Activated CD4-positive, alpha-beta T cell treated with anti-CD3 and anti-CD28 coated beads, Interleukin-2, Interleukin-6, amounts not matched to agents 100 ng/mL and 50 ng/mL, durations not matched to agents 16 hours and 8 hours (primary cell): ENCODE data around the gene COMTD1.
A peak's percentile ranks its signal among the peaks of the same experiment; 100 is the strongest.
"Not testable (repeated sequence)": the region's sequence is repeated elsewhere in the genome, so short reads cannot be mapped to it uniquely, and the experiment has no call there.

Experiments
- DNase-seq: peaks from one replicate; pipeline ENCODE4 v3.0.0-alpha.2; 2020

The COMTD1 gene

DNA sequence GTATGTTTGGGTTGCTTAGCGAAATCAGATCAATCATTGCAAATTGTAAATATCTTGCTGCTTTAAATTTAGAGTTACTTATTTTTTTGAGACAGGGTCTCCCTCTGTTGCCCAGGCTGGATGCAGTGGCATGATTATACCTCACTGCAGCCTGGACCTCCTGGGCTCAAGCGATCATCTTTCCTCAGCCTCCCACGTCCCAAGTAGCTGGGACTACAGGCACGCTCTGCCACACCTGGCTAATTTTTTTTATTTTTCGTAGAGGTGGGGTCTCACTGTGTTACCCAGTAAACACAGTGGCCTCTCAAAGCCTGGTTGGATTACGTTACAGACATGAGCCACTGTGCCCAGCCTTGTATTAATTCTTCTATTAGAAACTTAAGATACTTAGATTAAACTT lies 23.4 kb downstream of the COMTD1 start:
- no peak for DNase-seq

DNA sequence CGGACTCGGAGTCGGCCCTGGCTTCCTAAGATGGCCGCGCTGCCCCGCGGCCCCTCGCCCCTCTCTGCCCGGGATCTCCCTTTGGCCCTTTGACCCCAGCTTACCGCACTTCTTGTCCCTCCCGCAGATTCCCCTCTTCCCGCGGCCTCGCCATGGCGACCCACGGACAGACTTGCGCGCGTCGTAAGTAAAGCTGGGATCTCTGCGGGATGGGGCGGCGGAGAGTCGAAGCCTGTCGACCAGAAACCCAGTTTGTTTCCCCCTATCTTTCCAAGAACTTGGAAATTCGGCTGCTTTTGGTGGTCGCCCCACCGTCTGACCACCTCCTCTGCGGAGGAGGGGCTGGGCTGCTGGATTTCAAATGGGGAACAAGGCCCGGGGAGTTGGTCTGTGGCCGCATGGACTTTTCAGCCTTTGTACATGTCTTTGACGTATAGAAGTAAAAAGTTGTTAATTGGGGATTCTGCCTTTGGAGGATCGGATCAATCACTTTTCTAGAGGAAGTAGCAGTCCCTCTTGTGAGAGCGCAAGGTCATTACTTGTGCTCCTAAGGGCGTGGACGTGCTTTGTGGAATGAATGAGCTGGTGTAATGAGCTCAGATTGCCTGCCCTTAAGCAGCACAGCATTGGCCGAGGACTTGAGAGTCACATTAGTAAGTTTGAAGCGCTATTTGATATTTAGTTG lies 24.6 kb downstream of the COMTD1 start:
- DNase-seq: peak; percentile 53

DNA sequence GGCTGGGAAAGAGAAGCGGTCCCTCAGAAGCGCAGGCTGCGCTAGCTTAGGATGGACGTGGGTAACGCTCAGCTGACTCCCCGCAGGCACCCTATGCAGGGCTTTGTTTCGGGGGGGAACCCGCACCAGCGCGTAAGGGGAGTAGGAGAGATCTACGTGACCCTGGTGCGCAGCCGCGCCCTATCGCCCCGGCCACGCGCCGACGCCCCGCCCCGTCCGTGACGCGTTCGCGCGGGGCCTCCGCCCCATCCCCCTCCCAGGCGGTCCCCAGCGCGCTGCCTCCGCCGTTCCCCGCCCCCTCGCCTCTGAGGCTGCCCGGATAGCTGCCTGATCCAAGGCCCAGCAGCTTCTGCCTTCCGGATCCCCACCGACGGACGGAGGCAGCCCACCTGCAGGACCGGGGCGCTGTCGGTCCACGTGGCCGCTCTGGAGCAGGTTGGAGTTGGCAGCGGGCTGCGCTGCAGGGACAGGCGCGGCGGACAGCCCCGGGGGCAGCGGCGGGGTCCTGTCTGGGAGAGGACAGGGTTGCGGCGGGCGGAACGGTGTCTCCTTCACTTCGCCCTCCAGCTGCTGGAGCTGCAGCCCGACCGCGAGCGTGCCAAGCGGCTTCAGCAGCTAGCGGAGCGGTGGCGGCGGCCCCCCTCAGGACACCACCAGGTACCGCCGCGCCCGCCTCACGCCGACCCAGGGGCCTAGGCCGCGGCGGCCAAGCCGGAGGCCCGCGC lies 25.3 kb downstream of the COMTD1 start, which contains the start of gene VDAC2:
VDAC2 (plus strand) TSS at position 515 of the 725 bp plus-strand sequence. CDS start 363 bp downstream, outside the sequence.
- DNase-seq: peak; percentile 96

DNA sequence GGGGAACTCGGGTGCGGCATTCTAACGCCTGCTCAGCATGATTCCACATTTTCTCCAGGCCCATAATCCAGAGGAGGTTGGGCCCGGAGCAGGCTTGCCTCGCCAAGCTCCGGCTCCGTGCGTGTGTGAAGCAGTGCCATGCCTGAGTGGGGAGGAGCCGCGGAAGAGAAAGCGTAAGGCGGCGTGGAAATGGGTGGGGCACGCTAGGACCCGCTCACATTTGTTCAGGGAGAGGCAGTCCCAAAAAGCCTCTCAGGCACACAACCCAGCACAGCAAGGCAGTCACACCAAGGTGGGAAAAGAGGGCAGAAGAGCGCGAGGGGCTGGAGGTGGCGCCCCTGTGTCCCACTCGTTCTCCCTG lies 25.9 kb downstream of the COMTD1 start:
- DNase-seq: peak; percentile 84

DNA sequence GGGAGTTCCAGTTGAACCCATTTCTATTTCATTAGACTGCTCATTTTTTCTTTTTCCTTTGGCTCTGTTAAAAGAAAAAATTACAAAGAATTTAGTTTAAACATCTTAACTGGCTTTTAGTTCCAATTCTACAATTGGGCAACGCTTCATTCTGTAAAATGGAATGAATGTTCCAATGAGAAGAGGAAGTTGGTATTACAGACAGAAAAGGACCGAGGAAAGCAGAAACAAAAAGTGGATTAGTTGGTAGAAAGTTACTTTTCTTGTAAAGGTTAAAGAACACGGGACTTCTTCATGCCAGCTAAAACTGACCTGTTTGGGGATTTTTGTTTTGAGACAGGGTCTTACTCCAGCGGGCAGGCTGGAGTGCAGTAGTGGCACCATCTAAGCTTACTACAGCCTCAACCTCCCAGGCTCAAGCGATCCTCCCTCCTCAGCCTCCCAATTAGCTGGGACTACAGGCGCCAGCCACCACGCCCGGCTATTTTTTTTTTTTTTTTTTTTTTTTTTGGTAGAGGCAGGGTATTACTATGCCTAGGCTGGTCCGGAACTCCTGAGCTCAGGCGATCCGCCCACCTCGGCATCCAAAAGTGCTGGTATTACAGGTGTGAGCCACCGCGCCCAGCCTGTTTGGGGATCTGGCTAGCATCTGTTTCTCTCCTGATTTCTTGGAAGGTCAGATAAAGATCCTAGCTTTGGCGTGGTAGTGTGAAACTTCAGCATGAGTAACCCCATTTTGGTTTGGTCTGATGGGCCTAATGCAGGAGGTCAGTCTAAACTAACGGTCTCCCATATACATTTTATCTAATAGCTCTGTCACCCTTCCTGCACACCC lies 26.5 kb downstream of the COMTD1 start:
- no peak for DNase-seq

DNA sequence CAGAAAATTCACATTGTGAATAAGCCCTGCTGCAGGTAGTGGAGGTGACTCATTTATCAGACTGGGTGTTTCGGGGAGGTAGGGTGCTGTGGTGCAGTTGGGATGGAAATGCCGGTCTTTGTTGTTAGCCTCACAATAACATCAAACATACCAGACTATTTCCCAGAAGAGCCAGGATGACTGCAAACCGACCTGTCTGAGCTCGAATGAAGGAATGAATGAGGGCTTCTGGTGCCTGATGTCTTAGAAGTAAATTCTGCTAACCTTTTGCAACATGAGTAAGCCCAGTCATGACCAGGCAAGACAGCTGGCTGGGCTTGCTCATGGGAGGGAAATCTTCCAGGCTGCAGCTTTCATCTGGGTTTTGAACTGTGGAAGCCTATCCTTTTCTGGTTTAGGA lies 27.6 kb downstream of the COMTD1 start:
- DNase-seq: peak; percentile 12

DNA sequence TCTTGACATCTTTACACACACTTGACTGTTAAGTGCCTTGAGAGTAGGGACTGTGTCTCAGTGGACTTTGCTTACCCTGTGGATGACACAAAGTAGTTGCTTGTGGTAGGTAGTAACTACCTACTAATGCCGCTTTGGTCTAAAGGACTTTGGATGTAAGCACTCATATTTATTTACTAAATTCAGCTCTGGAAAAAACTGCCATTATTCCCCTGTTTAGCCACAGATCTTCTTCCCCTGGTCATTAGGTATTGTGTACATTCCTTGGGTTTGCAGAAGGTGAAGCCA lies 28.0 kb downstream of the COMTD1 start:
- no peak for DNase-seq

DNA sequence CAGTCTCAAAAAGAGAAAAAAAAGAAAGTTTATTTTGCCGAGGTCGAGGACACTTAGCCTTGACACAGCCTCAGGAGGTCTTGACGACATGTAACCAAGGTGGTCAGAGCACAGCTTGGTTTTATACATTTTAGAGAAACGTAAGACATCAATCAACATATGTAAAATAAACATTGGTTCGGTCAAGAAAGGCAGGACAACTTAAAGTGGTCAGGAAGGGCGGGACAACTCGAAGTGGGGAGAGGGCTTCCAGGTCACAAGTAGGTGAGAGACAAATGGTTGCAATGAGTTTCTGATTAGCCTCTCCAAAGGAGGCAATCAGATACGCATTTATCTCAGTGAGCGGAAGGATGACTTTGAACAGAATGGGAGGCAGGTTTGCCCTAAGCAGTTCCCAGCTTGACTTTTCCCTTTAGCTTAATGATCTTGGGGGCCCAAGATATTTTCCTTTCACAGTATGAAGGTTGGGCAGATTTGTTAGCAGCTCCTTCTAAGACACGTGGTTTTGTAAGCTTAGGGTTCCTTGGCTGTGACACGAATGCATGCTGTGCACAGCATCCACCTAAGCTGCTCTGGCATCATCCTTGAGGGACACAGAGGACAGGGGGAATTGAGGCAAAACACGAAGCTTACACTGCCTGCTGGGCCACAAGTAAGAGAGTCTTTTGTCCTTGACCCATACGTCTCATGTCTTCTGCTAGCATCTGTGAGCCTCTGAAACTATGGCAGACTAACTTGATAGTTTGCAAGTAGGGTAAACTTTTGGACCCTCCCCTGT lies 28.5 kb downstream of the COMTD1 start:
- DNase-seq: no peak

DNA sequence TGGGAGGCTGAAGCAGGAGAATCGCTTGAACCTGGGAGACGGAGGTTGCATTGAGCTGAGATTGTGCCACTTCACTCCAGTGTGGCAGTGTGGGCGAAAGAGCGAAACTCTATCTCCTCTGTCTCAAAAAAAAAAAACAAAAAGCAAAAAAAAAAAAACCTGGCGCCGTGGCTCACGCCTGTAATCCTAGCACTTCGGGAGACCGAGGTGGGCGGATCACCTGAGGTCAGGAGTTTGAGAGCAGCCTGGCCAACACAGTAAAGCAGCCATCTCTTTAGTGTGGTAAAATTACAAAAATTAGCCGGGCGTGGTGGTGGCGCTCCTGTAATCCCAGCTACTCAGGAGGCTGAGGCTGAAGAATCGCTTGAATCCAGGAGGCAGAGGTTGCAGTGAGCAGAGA lies 29.1 kb downstream of the COMTD1 start:
- DNase-seq: not testable (repeated sequence)

DNA sequence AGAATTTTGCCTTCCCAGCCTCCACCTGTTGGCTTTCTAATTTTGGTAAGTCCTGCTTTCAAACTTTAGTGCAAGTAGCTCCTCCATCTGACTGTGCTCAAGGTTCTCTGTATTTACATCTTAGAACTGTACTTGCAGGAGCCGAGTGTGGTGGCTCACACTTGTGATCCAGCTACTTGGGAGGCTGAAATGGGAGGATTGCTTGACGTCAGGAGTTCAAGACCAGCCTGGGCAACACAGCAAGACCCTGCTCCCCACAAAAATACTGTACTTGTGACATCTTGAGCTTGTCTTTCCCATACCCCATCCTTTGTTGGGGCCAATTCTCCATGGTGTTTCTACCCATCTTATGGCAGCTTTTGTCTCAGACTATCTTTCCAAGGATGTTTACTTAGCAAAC lies 29.8 kb downstream of the COMTD1 start:
- DNase-seq: no peak

DNA sequence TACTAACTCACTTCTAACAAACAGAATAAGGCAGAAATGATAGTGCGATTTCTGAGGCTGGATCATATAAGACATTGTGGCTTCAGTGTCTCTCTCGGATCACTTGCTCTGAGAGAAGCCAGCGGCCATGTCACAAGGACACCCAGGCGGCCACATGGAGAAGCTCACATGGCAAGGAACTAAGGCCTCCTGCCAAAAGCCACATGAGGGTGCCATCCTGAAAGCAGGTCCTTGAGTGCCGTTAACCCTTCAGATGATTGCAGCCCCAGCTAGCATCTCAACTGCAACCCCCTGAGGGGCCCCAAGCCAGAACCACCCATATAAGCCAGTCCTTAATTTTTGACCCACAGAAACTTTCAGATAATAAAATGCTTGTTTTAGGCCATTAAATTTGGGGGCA lies 32.0 kb downstream of the COMTD1 start:
- DNase-seq: no peak

DNA sequence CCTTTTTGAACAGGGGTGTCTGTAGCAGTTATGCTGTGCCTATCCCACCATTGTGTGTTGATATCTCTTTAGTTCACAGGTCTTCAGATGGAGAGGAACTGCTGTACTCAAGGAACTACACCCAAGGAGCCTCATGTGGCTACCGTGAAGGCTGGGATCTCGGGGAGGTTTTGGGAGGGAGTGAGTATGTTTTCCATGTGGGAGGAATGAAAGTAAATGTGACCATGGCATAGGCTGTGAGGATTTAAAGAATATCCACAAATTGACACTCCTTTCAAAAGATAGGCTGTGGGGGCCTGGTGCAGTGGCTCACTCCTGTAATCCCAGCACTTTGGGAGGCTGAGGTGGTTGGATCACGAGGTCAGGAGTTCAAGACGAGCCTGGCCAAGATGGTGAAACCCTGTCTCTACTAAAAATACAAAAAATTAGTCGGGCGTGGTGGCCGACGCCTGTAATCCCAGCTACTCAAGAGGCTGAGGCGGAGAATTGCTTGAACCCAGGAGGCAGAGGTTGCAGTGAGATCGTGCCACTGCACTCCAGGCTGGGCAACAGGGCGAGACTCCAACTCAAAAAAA lies 32.6 kb downstream of the COMTD1 start:
- not testable (repeated sequence) for DNase-seq

DNA sequence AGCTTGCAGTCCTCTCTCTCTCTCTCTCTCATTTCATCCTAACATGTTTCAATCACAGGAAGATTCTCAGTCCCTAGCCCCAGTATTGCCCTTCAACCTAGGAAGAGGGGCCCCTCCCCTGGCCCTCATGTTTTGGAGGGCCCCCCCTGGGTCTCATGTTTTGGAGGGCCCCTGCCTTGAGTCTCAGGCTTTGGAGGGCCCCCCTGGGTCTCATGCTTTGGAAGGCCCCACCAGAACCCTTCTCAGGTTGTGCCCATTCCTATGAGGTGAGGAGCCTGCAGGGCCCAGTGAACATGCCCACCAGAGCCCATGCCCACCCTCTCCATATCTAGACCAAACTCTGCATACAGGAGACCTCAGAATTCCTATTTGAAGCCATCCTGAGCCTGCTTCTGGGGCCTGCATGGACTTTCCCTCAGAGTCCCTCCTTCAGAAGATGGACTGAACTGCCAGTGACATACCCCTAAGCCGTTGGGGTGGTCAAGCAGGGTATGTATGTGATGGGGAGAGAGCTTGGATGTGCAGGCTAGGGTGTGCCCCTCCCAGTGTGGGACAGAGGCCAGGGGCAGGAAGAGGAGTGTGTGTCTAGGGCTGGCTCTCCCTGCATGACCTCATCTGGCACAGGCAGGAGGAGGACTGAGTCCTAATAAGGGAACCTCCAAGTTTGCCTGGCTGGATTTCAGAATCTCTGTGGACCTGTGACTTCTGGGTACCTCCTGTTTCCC lies 33.3 kb downstream of the COMTD1 start:
- no peak for DNase-seq

DNA sequence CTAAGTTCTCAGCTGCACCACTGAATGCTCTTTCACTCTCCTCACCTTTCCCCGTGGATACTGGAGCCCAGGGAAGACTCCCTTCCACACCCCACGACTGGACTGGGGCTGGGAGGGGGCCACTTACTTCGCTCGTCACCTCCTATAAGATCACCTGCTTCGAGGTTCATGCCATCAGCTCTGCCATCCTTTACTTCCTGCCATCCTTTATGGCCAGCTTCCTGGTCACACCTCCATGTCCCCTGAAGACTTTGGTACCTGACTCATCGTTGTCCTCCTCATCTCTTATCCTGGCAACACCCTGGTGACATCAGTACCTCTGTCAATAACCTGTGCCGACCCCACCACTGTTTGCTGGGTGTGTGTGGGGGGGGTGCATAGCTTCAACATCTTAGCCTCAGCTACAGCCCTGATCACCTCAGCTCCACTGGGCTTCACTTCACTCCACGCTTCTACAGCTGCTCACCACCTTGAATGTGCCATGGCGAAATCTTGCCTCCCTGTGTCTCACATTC lies 33.9 kb downstream of the COMTD1 start:
- DNase-seq: no peak

DNA sequence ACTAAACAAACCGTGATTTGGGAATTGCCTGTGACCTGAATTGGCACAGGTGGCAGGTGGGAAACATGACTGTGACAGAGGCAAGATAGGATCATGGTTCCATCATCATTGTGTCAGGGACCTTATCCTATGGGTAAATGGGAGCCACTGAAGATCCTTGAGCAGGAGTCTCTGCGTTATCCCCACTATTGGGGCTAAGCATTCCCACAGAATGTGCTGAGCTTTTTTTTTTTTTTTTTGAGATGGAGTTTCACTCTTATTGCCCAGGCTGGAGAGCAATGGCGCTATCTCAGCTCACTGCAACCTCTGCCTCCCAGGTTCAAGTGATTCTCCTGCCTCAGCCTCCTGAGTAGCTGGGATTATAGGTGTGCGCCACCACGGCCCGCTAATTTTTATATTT lies 35.8 kb downstream of the COMTD1 start:
- DNase-seq: not testable (repeated sequence)

DNA sequence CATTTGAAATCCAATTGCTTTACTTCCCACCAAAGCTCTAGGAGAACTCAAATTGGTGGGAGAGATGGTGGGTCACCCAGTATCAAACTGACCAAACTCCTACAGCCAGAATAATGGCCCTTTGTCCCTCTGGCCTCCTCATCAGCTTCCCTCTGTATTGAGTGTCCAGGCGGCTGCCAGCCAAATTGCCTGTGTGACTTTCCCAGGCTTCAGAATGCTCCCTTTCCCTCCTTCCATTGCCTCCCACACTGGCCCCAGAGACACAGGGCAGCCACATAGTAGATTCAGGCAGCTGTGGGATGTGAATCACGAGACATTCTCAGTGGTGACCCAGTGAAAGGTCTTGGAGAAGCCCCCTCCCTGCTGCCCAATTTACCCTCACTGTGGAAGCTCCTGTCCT lies 37.9 kb downstream of the COMTD1 start:
- DNase-seq: no peak

DNA sequence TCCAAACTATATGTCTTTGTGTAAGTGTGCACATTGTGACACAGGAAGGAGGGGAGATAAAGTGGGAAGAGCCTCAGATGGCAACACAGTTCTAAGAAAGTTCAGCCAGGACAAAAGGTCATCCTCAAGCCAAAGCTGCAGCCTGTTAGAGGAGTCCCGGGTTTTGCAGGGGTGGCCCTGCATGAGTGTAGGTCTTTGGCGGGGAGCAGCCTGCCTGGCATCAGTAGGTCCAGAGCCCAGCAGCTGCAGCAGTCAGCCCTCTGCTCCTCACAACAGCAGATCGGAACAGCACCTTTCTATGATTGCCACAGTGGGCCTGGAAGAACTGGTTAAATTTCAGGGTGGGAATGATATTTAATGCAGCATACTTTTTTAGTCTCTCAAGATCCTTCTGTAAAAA lies 38.7 kb downstream of the COMTD1 start:
- no peak for DNase-seq

DNA sequence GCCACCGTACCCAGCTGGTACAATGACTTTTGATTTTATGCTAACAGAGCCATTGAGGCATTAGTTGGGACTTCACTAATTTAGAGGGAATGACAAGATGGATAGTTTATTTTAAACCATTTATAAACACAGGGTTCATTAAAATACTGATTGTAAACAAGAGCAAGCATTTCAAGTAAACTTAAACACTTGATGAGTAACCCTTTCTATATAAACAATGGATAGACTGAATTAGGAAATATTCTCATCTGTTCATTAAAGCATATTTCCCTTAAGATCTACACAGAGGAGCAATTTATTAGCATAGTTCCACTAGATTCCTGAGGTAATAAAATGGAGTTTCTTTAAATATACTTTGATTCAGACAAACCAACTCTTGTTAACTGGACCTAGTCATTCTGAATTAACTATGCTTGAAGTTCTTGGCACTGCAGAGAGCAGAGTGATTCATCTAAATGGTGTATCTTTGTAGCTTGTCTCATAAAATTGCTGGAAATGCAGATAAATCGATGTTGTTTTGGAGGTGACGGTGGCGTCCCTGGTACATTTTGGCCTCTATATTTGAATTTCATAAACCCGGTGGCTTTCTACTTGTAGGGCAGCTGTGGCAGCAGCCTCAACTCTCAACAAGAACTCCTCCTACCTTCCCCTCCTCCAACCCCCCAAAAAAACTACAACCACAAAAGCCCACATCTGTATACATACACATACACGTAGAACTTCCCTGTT lies 40.6 kb downstream of the COMTD1 start:
- no peak for DNase-seq

DNA sequence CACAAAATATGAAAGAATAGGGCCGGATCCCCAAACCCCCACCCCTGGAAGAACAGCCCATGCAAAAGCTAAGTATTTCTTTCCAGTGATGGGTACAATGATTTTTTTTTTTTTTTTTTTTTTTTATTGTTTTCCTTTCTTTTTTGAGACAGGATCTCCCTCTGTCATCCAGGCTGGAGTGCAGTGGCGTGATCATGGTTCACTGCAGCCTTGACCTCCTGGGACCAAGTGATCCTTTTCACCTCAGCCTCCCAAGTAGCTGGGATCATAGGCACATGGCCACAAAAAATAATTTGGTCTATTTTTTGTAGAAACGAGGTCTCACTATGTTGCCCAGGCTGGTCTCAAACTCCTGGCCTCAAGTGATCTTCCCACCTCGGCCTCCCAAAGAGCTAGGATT lies 41.1 kb downstream of the COMTD1 start:
- DNase-seq: not testable (repeated sequence)

DNA sequence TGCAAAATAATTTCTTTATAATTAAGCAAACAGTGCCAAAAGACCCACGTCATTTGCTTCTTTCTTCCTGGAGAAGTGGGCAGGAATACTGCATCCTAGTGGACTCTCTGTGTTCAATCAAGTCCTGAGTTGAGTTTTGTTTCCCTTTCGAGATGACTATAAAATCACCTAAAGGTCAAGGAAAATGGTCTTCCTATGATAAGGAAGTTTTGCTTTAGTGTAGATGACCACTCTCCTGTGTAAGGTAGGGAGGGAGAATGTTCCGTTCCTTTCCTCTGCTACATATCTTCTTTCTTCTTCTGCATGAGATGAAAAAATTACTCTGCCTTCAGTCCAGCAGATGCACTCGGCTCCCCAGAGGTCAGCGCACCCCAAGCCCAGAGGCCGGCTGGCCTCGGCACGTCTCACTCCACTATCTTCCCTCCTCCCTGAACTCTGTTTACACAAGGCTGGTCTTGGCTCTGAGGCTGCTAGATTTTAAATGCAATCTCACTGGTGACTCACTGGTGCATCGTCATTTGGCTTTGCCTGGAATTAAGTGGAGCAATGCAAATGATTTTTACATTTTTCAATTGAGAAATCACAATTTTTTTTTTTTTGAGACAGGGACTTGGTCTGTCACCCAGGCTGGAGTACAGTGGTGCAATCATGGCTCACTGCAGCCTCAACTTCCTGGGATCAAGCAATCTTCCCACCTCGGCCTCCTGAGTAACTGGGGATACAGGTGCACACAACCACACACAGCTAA lies 43.8 kb downstream of the COMTD1 start:
- DNase-seq: no peak
